Measurements from ENCODE around the gene FIG4. TPM values are rescaled to one million over a fixed set of nuclear protein-coding genes. Genes with fewer than 3 reads are reported as not detected.

The FIG4 gene
- total RNA-seq, 4 donors from 2014 or later = 14.7 to 23.9 (median 18.1) TPM

DNA sequence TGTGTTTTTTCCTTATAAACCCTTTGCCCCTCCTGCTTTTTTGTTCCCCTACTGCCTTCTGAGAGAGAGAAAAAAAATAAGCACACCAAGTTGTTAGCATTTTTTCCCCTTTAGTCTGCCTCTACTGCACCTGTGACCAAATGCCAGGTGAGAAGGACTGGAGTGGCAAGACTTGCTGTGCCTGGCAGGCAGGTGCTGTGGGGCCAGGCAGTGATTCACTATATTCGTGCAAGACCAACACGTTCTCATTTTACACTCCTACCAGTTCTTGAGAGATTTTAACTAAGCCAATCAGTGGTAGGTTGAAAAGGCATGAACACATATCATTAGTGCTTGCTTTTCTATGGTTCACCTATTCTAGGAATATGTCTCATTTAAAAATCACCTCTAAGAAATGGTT, 109.7 kb downstream of the FIG4 start:
- Histone ChIP-seq H3K4me3 (no peak overlapping the region), H3K36me3 (no peaks in the 10 kb centered on the region), H3K4me1 (no peaks in the 10 kb centered on the region), H3K27me3 (no peaks in the 10 kb centered on the region), H3K27ac (no peak overlapping the region), H3K9me3 (no peaks in the 10 kb centered on the region)
- DNase-seq = no peak
- TF ChIP-seq POLR2A (IDR thresholded peaks at IDR 0.05) = no peak
- no peak for TF ChIP-seq CTCF (IDR thresholded peaks at IDR 0.05)

GRCh38 chr6:109801794-109802193, 110.7 kb downstream of the FIG4 start:
- no peak for DNase-seq
- Histone ChIP-seq H3K4me1 (no peaks in the 10 kb centered on the region), H3K4me3 (no peak overlapping the region), H3K27ac (no peak overlapping the region), H3K9me3 (no peaks in the 10 kb centered on the region), H3K27me3 (no peaks in the 10 kb centered on the region), H3K36me3 (no peaks in the 10 kb centered on the region)
- TF ChIP-seq CTCF (IDR thresholded peaks at IDR 0.05) = no peak

GRCh38 chr6:109804020-109804419, 112.9 kb downstream of the FIG4 start:
- no peaks in the 10 kb centered on the region for H3K4me1 ChIP-seq
- H3K4me3 ChIP-seq = no peak overlapping the region
- TF ChIP-seq CTCF (IDR thresholded peaks at IDR 0.05) (no peak), POLR2A (IDR thresholded peaks at IDR 0.05) (no peak)
- no peaks in the 10 kb centered on the region for H3K9me3 ChIP-seq
- H3K27ac ChIP-seq = no peak overlapping the region
- H3K27me3 ChIP-seq = no peaks in the 10 kb centered on the region
- no peaks in the 10 kb centered on the region for H3K36me3 ChIP-seq
- DNase-seq = no peak

DNA sequence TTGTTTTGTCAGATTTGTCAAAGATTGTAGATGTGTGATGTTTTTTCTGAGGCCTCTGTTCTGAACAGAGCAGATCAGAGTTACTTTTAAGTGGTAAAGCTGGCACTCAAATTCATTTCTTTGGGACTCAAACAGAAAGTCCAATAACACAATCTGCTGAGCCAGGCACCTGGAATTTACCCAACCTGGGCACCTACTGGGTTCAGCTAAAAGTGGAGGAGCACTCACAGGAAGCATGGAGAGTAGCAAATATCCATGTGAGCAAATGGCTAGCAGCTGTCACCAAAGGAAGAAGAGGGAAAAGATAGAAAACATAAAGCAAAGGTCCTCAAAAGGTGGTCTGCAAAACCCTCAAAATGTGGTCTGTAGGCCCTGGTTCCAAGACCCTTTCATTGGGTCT, 116.8 kb downstream of the FIG4 start:
- no peak overlapping the region for H3K27ac ChIP-seq
- H3K9me3 ChIP-seq = no peaks in the 10 kb centered on the region
- DNase-seq = no peak
- TF ChIP-seq CTCF (IDR thresholded peaks at IDR 0.05) (no peak), POLR2A (IDR thresholded peaks at IDR 0.05) (no peak)
- H3K27me3 ChIP-seq = no peaks in the 10 kb centered on the region
- H3K36me3 ChIP-seq = no peaks in the 10 kb centered on the region
- H3K4me1 ChIP-seq = no peaks in the 10 kb centered on the region
- no peak overlapping the region for H3K4me3 ChIP-seq

- TF ChIP-seq CTCF (IDR thresholded peaks at IDR 0.05) (no peak), POLR2A (IDR thresholded peaks at IDR 0.05) (no peak)
- Histone ChIP-seq H3K27me3 (no peaks in the 10 kb centered on the region), H3K36me3 (peaks cover 0 to 1% (median 0%) of the 10 kb centered on the region in 3 donors), H3K4me1 (no peaks in the 10 kb centered on the region), H3K27ac (no peak overlapping the region), H3K4me3 (no peak overlapping the region), H3K9me3 (no peaks in the 10 kb centered on the region)
- no peak for DNase-seq
Observed at GRCh38 chr6:109808837-109809236, 117.7 kb downstream of the FIG4 start.

GRCh38 chr6:109815054-109815453, 124.0 kb downstream of the FIG4 start:
- H3K36me3 ChIP-seq = peaks cover 0 to 2% (median 0%) of the 10 kb centered on the region in 3 donors
- H3K9me3 ChIP-seq = no peaks in the 10 kb centered on the region
- H3K27ac ChIP-seq = no peak overlapping the region
- no peak overlapping the region for H3K4me3 ChIP-seq
- TF ChIP-seq CTCF (IDR thresholded peaks at IDR 0.05) (no peak), POLR2A (IDR thresholded peaks at IDR 0.05) (no peak)
- H3K4me1 ChIP-seq = no peaks in the 10 kb centered on the region
- no peaks in the 10 kb centered on the region for H3K27me3 ChIP-seq
- DNase-seq = no peak

Data from Peyer's patch (tissue), 4 donors.